HG03565 (cell line): Measurements from ENCODE around the gene ELAPOR2.
"Not testable (repeated sequence)": the region's sequence is repeated elsewhere in the genome, so short reads cannot be mapped to it uniquely, and the experiment has no call there.

Experiments used
- ATAC-seq: cut with Tn5 transposase; IDR thresholded peaks from one replicate; pipeline ENCODE4 v1.9.1; 2021; ENCODE audit warnings: mild to moderate bottlenecking, moderate library complexity; ENCODE audit not compliant: unreplicated experiment

ELAPOR2 gene

GRCh38 chr7:87059525-87060287 is at the start of gene ELAPOR2:
TSS of gene ELAPOR2 (minus strand) at chr7:87059654. CDS start at chr7:87059513, 141 bp downstream.
- ATAC-seq: peak; percentile 87

GRCh38 chr7:87107949-87108776 is 48.7 kb upstream of the ELAPOR2 start:
- ATAC-seq: no peak

- ATAC-seq: no peak
These were observed 47.6 kb upstream of the ELAPOR2 start for GRCh38 chr7:87106974-87107612.

GRCh38 chr7:87105401-87105800 is 45.9 kb upstream of the ELAPOR2 start:
- ATAC-seq: no peak

GRCh38 chr7:87100326-87100725 is 40.9 kb upstream of the ELAPOR2 start:
- no peak for ATAC-seq

- ATAC-seq: not testable (repeated sequence)
These were observed 37.9 kb upstream of the ELAPOR2 start for GRCh38 chr7:87097375-87097774.

- no peak for ATAC-seq
These were observed 34.9 kb upstream of the ELAPOR2 start for GRCh38 chr7:87094322-87094721.

- ATAC-seq: no peak
These were observed 33.2 kb upstream of the ELAPOR2 start for GRCh38 chr7:87092568-87093091.

GRCh38 chr7:87091487-87092066 is 32.1 kb upstream of the ELAPOR2 start:
- ATAC-seq: no peak

GRCh38 chr7:87083865-87084519 is 24.5 kb upstream of the ELAPOR2 start:
- no peak for ATAC-seq

GRCh38 chr7:87082675-87083074 is 23.2 kb upstream of the ELAPOR2 start:
- no peak for ATAC-seq

- ATAC-seq: peak; percentile 71
These were observed 16.4 kb upstream of the ELAPOR2 start for GRCh38 chr7:87075671-87076404.

- ATAC-seq: no peak
These were observed 8.3 kb upstream of the ELAPOR2 start for GRCh38 chr7:87067788-87068187.

GRCh38 chr7:87060288-87060537 is 759 bp upstream of the ELAPOR2 start:
- no peak for ATAC-seq

GRCh38 chr7:87058744-87059524 is 520 bp downstream of the ELAPOR2 start:
- ATAC-seq: peak; percentile 31

GRCh38 chr7:87057210-87057609 is 2.2 kb downstream of the ELAPOR2 start:
- ATAC-seq: no peak

GRCh38 chr7:87056346-87056745 is 3.1 kb downstream of the ELAPOR2 start:
- no peak for ATAC-seq

GRCh38 chr7:87048839-87049238 is 10.6 kb downstream of the ELAPOR2 start:
- ATAC-seq: no peak

- no peak for ATAC-seq
These were observed 13.0 kb downstream of the ELAPOR2 start for GRCh38 chr7:87046456-87046855.
